ENCODE data around the gene C22orf15. TPM values are rescaled to one million over a fixed set of nuclear protein-coding genes. Genes with fewer than 3 reads are reported as not detected.

The C22orf15 gene
- total RNA-seq, 1 donor from 2014 or later: not detected

- intact Hi-C loops (cut with DNase I): no loop called here
- no peak for DNase-seq (ENCODE audit: extremely low spot score in 2 of 2)
- no peak for TF ChIP-seq POLR2AphosphoS5 (IDR thresholded peaks at IDR 0.05; ENCODE audit: insufficient read depth in 1 of 2, low read depth in 1 of 2)
- TF ChIP-seq POLR2A (IDR thresholded peaks at IDR 0.05): no peak
- no peak for TF ChIP-seq CTCF (IDR thresholded peaks at IDR 0.05)
- Histone ChIP-seq H3K27ac (no peak within 1 kb of the TSS), H3K36me3 (no peaks in the 10 kb centered on the region), H3K27me3 (no peaks in the 10 kb centered on the region), H3K4me1 (peaks cover 19% of the 10 kb centered on the region), H3K4me3 (no peak within 1 kb of the TSS), H3K9me3 (no peaks in the 10 kb centered on the region)
These were observed 8.4 kb upstream of the C22orf15 start, which contains the start of gene VPREB3 for GRCh38 chr22:23754220-23754919. VPREB3 (minus strand) TSS chr22:23754425; CDS start chr22:23754363, 62 bp downstream.

GRCh38 chr22:23754980-23755636 is 7.7 kb upstream of the C22orf15 start:
- Histone ChIP-seq H3K4me3 (no peak overlapping the region), H3K27me3 (no peaks in the 10 kb centered on the region), H3K4me1 (peaks cover 13% of the 10 kb centered on the region), H3K36me3 (no peaks in the 10 kb centered on the region), H3K27ac (no peak overlapping the region), H3K9me3 (no peaks in the 10 kb centered on the region)
- intact Hi-C loops (cut with DNase I): no loop called here
- no peak for TF ChIP-seq POLR2A (IDR thresholded peaks at IDR 0.05)
- no peak for TF ChIP-seq POLR2AphosphoS5 (IDR thresholded peaks at IDR 0.05; ENCODE audit: insufficient read depth in 1 of 2, low read depth in 1 of 2)
- TF ChIP-seq CTCF (IDR thresholded peaks at IDR 0.05): no peak
- no peak for DNase-seq (ENCODE audit: extremely low spot score in 2 of 2)

- H3K4me1 ChIP-seq: peaks cover 8% of the 10 kb centered on the region
- no peak for DNase-seq (ENCODE audit: extremely low spot score in 2 of 2)
- no peaks in the 10 kb centered on the region for H3K9me3 ChIP-seq
- H3K27me3 ChIP-seq: no peaks in the 10 kb centered on the region
- H3K36me3 ChIP-seq: no peaks in the 10 kb centered on the region
- intact Hi-C loops (cut with DNase I): no loop called here
- no peak for TF ChIP-seq POLR2A (IDR thresholded peaks at IDR 0.05)
- no peak for TF ChIP-seq CTCF (IDR thresholded peaks at IDR 0.05)
- no peak for TF ChIP-seq POLR2AphosphoS5 (IDR thresholded peaks at IDR 0.05; ENCODE audit: insufficient read depth in 1 of 2, low read depth in 1 of 2)
- no peak overlapping the region for H3K4me3 ChIP-seq
- H3K27ac ChIP-seq: no peak overlapping the region
These were observed 7.1 kb upstream of the C22orf15 start for GRCh38 chr22:23755711-23756110.

GRCh38 chr22:23756891-23757290 is 5.9 kb upstream of the C22orf15 start:
- TF ChIP-seq POLR2A (IDR thresholded peaks at IDR 0.05) (no peak), CTCF (IDR thresholded peaks at IDR 0.05) (no peak), POLR2AphosphoS5 (IDR thresholded peaks at IDR 0.05; ENCODE audit: insufficient read depth in 1 of 2, low read depth in 1 of 2) (no peak)
- DNase-seq (ENCODE audit: extremely low spot score in 2 of 2): no peak
- Histone ChIP-seq H3K4me1 (peaks cover under 1% of the 10 kb centered on the region), H3K36me3 (no peaks in the 10 kb centered on the region), H3K4me3 (no peak overlapping the region), H3K27ac (no peak overlapping the region), H3K9me3 (no peaks in the 10 kb centered on the region), H3K27me3 (no peaks in the 10 kb centered on the region)
- intact Hi-C loops (cut with DNase I): no loop called here

GRCh38 chr22:23759566-23759965 is 3.2 kb upstream of the C22orf15 start:
- no peak for DNase-seq (ENCODE audit: extremely low spot score in 2 of 2)
- no peak overlapping the region for H3K27ac ChIP-seq
- H3K9me3 ChIP-seq: no peaks in the 10 kb centered on the region
- TF ChIP-seq POLR2AphosphoS5 (IDR thresholded peaks at IDR 0.05; ENCODE audit: insufficient read depth in 1 of 2, low read depth in 1 of 2): no peak
- no peak for TF ChIP-seq CTCF (IDR thresholded peaks at IDR 0.05)
- no peak for TF ChIP-seq POLR2A (IDR thresholded peaks at IDR 0.05)
- no peaks in the 10 kb centered on the region for H3K36me3 ChIP-seq
- no peaks in the 10 kb centered on the region for H3K27me3 ChIP-seq
- peaks cover 19% of the 10 kb centered on the region for H3K4me1 ChIP-seq
- intact Hi-C loops (cut with DNase I): no loop called here
- H3K4me3 ChIP-seq: no peak overlapping the region

All from vagina (tissue), 2 donors.